Measurements from ENCODE around the gene ACSBG1.

ACSBG1 gene

DNA sequence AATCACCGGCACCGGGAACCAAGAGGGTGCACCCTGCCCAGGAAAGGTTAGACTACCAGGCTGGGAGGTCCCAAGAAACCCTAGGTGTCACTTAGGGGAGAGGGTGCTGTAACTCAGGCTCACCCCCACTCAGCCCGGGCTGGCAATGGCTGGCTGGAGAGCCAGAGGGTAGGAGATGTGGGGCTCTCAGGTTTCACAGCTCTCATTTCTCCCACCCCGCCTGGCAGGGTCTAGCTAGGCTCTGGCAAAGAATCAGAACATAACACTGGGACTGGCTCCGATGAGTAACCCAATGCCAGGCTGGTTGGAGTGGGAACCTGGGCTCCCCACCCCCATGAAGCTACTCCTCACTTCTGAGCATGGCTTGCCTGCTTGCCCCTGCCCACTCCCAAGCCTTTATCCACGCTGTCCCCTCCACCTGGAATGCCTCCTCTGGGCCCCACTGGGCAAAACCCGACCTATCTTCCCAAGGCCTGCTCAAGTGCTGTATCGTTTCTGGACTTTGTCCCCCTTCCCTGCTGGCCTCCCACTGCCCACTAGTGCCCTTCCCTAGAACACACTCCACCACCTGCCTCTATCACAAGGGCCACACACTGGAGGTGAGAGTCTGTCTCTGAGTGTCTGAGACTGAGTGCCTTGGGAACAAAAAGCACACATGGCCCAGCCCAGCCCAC, 105.2 kb downstream of the ACSBG1 start:
- no peak for DNase-seq

DNA sequence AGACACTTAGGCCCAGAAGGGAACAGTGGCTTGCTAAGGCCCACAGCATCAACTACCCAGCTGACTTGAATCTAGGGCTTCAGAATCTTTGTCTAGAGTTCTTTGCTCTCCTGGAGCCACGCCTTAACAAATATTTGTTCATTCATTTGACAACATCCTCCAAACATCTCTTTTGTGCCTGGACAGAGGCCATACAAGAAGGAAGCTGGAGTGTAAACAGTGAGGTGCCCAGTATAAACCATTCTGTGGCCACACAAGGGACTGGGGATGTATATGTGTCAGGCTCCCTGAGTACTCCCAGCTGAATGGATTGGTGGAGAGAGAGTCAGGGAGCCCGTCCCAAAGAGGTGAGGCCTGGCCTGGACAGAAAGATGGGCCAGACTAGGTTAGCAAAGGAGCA, 106.5 kb downstream of the ACSBG1 start:
- no peak for DNase-seq

DNA sequence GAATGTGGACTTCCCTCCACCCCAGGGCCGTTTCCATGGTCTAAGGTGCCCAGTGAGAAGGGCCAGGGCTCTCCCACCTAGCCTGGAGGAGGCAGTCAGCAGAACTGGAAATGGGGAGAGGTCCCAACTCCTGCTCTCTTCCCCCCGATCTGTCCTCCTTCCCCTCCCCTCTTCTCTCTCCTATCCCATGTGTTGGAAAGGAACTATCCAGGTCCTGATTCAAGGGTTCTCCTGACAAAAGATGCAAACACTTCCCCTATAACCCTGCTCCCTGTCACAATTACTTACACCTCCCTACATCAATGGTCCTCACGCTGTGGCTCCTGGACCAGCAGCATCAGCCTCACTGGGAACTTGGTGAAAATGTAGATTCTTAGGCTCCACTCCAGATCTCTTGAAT, 109.1 kb downstream of the ACSBG1 start:
- no peak for DNase-seq

DNA sequence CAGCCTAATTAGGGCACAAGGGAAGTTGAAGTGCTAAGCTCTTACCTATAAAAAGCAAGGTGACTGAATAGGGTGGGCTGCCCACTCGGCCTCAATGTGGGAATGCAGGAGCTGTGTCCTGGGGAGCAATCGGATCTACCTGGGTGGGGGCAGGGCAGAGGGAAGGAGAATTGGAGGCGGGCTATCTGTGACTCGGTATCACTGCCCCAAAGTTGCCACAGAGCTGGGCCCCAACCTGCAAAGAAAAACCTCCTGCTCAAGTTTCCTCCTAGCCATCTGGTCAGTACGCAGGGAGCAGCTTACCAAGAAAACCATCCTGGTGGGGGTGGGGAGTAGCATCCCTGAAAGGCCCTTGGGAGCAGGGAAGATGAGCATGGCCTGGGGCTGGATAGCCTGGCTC, 113.8 kb downstream of the ACSBG1 start:
- DNase-seq: no peak

Data from EL (cell line).